H9 (cell line): Measurements from ENCODE around the gene SPAG5. TPM values are rescaled to one million over a fixed set of nuclear protein-coding genes. Genes with fewer than 3 reads are reported as not detected.

Experiments
- DNase-seq: peaks from one replicate; pipeline ENCODE4 v3.0.0-alpha.2; 2017
- H2AFZ ChIP-seq: one replicate; pipeline ENCODE4 v1.6.1; 2013; ENCODE audit warnings: mild to moderate bottlenecking, low read length, control low read depth, moderate library complexity
- H2AK5ac ChIP-seq: 2 replicates; pipeline ENCODE4 v1.6.1; 2013; ENCODE audit warnings: low read length, control low read depth, mixed read lengths; ENCODE audit not compliant: insufficient read length
- H2BK120ac ChIP-seq: one replicate; pipeline ENCODE4 v1.6.1; 2013; ENCODE audit warnings: low read depth, mild to moderate bottlenecking, low read length, control low read depth, inconsistent platforms; ENCODE audit not compliant: poor library complexity, severe bottlenecking
- H2BK12ac ChIP-seq: 2 replicates; pipeline ENCODE4 v1.6.1; 2013; ENCODE audit warnings: low read length, control low read depth, mixed read lengths, low read depth; ENCODE audit not compliant: insufficient read length
- H2BK15ac ChIP-seq: 2 replicates; pipeline ENCODE4 v1.6.1; 2013; ENCODE audit warnings: low read depth, low read length, control low read depth
- H2BK20ac ChIP-seq: one replicate; pipeline ENCODE4 v1.6.1; 2013; ENCODE audit warnings: low read depth, mild to moderate bottlenecking, low read length, control low read depth, inconsistent platforms; ENCODE audit not compliant: poor library complexity, severe bottlenecking
- H2BK5ac ChIP-seq: 2 replicates; pipeline ENCODE4 v1.6.1; 2013; ENCODE audit warnings: low read length, control low read depth, mixed read lengths; ENCODE audit not compliant: insufficient read length
- H3K14ac ChIP-seq: 2 replicates; pipeline ENCODE4 v1.6.1; 2013; ENCODE audit warnings: low read length, control low read depth; ENCODE audit not compliant: insufficient read depth
- H3K18ac ChIP-seq: 2 replicates; pipeline ENCODE4 v1.6.1; 2013; ENCODE audit warnings: low read depth, mild to moderate bottlenecking, mixed read lengths, low read length, control low read depth; ENCODE audit not compliant: insufficient read length
- H3K23ac ChIP-seq: 2 replicates; pipeline ENCODE4 v1.6.1; 2013; ENCODE audit warnings: low read length, control low read depth, mixed read lengths, low read depth; ENCODE audit not compliant: insufficient read length
- H3K23me2 ChIP-seq: 2 replicates; pipeline ENCODE4 v1.6.1; 2013; ENCODE audit warnings: low read depth, mild to moderate bottlenecking, mixed read lengths, low read length, control low read depth; ENCODE audit not compliant: insufficient read length, poor library complexity, severe bottlenecking
- H3K27ac ChIP-seq: 2 replicates; pipeline ENCODE4 v1.5.1; 2013; ENCODE audit warnings: low read length, control low read depth, mixed read lengths, low read depth; ENCODE audit not compliant: insufficient read length
- H3K27me3 ChIP-seq: 2 replicates; pipeline ENCODE4 v1.6.1; 2013; ENCODE audit warnings: low read length, control low read depth, inconsistent platforms; ENCODE audit not compliant: insufficient read depth
- H3K4ac ChIP-seq: 2 replicates; pipeline ENCODE4 v1.6.1; 2013; ENCODE audit warnings: low read depth, mild to moderate bottlenecking, control low read depth, inconsistent platforms, low read length, moderate library complexity
- H3K4me1 ChIP-seq: 2 replicates; pipeline ENCODE4 v1.6.1; 2013; ENCODE audit warnings: low read length, control low read depth, inconsistent platforms; ENCODE audit not compliant: insufficient read depth
- H3K4me2 ChIP-seq: 2 replicates; pipeline ENCODE4 v1.6.1; 2013; ENCODE audit warnings: low read length, control low read depth, mixed read lengths; ENCODE audit not compliant: insufficient read length, insufficient read depth
- H3K56ac ChIP-seq: 2 replicates; pipeline ENCODE4 v1.6.1; 2013; ENCODE audit warnings: low read depth, mild to moderate bottlenecking, mixed read lengths, low read length, control low read depth; ENCODE audit not compliant: insufficient read length
- H3K79me1 ChIP-seq: 2 replicates; pipeline ENCODE4 v1.6.1; 2013; ENCODE audit warnings: low read depth, mild to moderate bottlenecking, moderate library complexity, low read length, control low read depth, inconsistent platforms; ENCODE audit not compliant: insufficient read depth, poor library complexity, severe bottlenecking
- H3K79me2 ChIP-seq: 2 replicates; pipeline ENCODE4 v1.6.1; 2013; ENCODE audit warnings: low read length, control low read depth, inconsistent platforms; ENCODE audit not compliant: insufficient read depth
- H3K9ac ChIP-seq: 2 replicates; pipeline ENCODE4 v1.6.1; 2013; ENCODE audit warnings: low read length, control low read depth, mixed read lengths; ENCODE audit not compliant: insufficient read length; ENCODE audit errors: extremely low read depth
- H3K9me3 ChIP-seq: one replicate; pipeline ENCODE4 v1.6.1; 2013; ENCODE audit warnings: low read depth, low read length, inconsistent platforms; ENCODE audit not compliant: control insufficient read depth
- H3T11ph ChIP-seq: one replicate; pipeline ENCODE4 v1.6.1; 2013; ENCODE audit warnings: mild to moderate bottlenecking, low read length, control low read depth, inconsistent platforms
- H4K20me1 ChIP-seq: one replicate; pipeline ENCODE4 v1.6.1; 2013; ENCODE audit not compliant: control insufficient read depth, insufficient read length, insufficient read depth
- H4K5ac ChIP-seq: 2 replicates; pipeline ENCODE4 v1.6.1; 2013; ENCODE audit warnings: low read depth, mild to moderate bottlenecking, mixed read lengths, low read length, control low read depth; ENCODE audit not compliant: insufficient read length
- H4K8ac ChIP-seq: replicated peaks from 2 replicates; pipeline ENCODE4 v1.6.1; 2013; ENCODE audit warnings: low read length, control low read depth, mixed read lengths, low read depth; ENCODE audit not compliant: insufficient read length
- H4K91ac ChIP-seq: 2 replicates; pipeline ENCODE4 v1.6.1; 2013; ENCODE audit warnings: low read depth, mild to moderate bottlenecking, moderate library complexity, mixed read lengths, low read length, control low read depth; ENCODE audit not compliant: insufficient read length
- H3K27ac Mint-ChIP-seq, 3 experiments: 2 replicates in 2 of 3; 3 replicates in 1 of 3; pipeline ENCODE4 v1.8.0; 2020 to 2021; ENCODE audit warnings: mixed read lengths in 3 of 3, mild to moderate bottlenecking in 1 of 3, moderate library complexity in 1 of 3
- H3K27me3 Mint-ChIP-seq: 2 replicates; pipeline ENCODE4 v1.8.0; 2021; ENCODE audit warnings: low read depth, mild to moderate bottlenecking, moderate library complexity, mixed read lengths
- H3K36me3 Mint-ChIP-seq, 3 experiments: 2 replicates in 2 of 3; 3 replicates in 1 of 3; pipeline ENCODE4 v1.8.0; 2020 to 2021; ENCODE audit warnings: low read depth in 3 of 3, mixed read lengths in 3 of 3; ENCODE audit not compliant: insufficient read depth in 1 of 3
- H3K4me1 Mint-ChIP-seq, 2 experiments: 2 replicates each; pipeline ENCODE4 v1.8.0; 2020; ENCODE audit warnings: mixed read lengths in 2 of 2
- H3K4me3 Mint-ChIP-seq, 2 experiments: 2 replicates in 1 of 2; 3 replicates in 1 of 2; pipeline ENCODE4 v1.8.0; 2020 to 2021; ENCODE audit warnings: mild to moderate bottlenecking in 2 of 2, mixed read lengths in 2 of 2, moderate library complexity in 1 of 2
- H3K9me3 Mint-ChIP-seq, 2 experiments: 2 replicates in 1 of 2; 3 replicates in 1 of 2; pipeline ENCODE4 v1.8.0; 2020; ENCODE audit warnings: mild to moderate bottlenecking in 2 of 2, mixed read lengths in 2 of 2, moderate library complexity in 1 of 2
- WGBS: extraction: QIAGEN DNeasy Blood & Tissue Kit; methylation state at CpG from one replicate; pipeline ENCODE4 v1.1.7; 2013; ENCODE audit warnings: missing lambda C conversion rate, low lambda C conversion rate, mixed read lengths; ENCODE audit not compliant: insufficient read length; ENCODE audit errors: extremely low coverage; 5-methylcytosine and 5-hydroxymethylcytosine counted together
- total RNA-seq: library from RNA; stranded (reverse); gene quantifications from 2 replicates; pipeline ENCODE4 v1.2.1, GENCODE V29; 2021
- TF ChIP-seq, protein P1 (sequence below): fragments of 200-600 bp; sonication (generic); conservative IDR thresholded peaks from 3 replicates; pipeline ENCODE4 v1.8.0; 2021; ENCODE audit warnings: antibody characterized with exemption, mild to moderate bottlenecking

Gene SPAG5
- total RNA-seq, 1 experiment from 2014 or later, result 122 TPM

DNA sequence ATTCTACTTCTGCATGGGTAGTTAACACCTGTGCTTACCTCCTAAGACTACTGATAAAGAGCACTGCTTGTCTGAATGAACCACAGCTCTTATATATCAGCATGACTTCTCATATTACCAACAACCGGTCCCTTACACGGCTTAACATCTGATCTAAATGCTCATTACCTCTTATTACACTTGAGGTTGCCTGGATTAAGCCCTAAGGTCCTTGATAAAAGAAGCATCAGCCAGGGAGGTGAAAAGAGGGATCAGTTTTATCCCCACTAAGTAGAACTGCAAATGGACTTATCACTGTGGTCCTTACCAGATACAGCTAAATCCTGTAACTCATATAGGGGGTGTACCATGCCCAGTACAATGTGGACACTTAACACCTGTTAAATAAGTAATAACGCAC lies 23.4 kb upstream of the SPAG5 start:
- H3K27ac ChIP-seq, result no peak overlapping the region
- H3T11ph ChIP-seq, result no peak overlapping the region
- H4K5ac ChIP-seq, result no peak overlapping the region
- no peak overlapping the region for H3K27ac Mint-ChIP-seq
- no peak overlapping the region for H4K91ac ChIP-seq
- H3K4ac ChIP-seq, result no peak overlapping the region
- H4K20me1 ChIP-seq, result no peaks in the 10 kb centered on the region
- no peaks in the 10 kb centered on the region for H3K27me3 Mint-ChIP-seq
- H3K18ac ChIP-seq, result no peak overlapping the region
- H3K9me3 Mint-ChIP-seq, result no peaks in the 10 kb centered on the region
- H2BK15ac ChIP-seq, result no peak overlapping the region
- H2BK20ac ChIP-seq, result no peak overlapping the region
- no CpG with 5 or more reads among the region's 3 CpGs for WGBS
- no peak overlapping the region for H3K4me3 Mint-ChIP-seq
- H3K9ac ChIP-seq, result no peak overlapping the region
- peaks cover 50 to 92% (median 86%) of the 10 kb centered on the region in 3 experiments; a peak in 6 of 7 replicates for H3K36me3 Mint-ChIP-seq
- no peaks in the 10 kb centered on the region for H3K23me2 ChIP-seq
- no peak overlapping the region for H3K56ac ChIP-seq
- H2BK12ac ChIP-seq, result no peak overlapping the region
- no peak overlapping the region for H3K14ac ChIP-seq
- no peak overlapping the region for H2BK120ac ChIP-seq
- H3K4me1 Mint-ChIP-seq, result no peaks in the 10 kb centered on the region
- H3K23ac ChIP-seq, result no peak overlapping the region
- no peak overlapping the region for H4K8ac ChIP-seq
- H3K79me1 ChIP-seq, result no peaks in the 10 kb centered on the region
- TF ChIP-seq, protein P1, sequence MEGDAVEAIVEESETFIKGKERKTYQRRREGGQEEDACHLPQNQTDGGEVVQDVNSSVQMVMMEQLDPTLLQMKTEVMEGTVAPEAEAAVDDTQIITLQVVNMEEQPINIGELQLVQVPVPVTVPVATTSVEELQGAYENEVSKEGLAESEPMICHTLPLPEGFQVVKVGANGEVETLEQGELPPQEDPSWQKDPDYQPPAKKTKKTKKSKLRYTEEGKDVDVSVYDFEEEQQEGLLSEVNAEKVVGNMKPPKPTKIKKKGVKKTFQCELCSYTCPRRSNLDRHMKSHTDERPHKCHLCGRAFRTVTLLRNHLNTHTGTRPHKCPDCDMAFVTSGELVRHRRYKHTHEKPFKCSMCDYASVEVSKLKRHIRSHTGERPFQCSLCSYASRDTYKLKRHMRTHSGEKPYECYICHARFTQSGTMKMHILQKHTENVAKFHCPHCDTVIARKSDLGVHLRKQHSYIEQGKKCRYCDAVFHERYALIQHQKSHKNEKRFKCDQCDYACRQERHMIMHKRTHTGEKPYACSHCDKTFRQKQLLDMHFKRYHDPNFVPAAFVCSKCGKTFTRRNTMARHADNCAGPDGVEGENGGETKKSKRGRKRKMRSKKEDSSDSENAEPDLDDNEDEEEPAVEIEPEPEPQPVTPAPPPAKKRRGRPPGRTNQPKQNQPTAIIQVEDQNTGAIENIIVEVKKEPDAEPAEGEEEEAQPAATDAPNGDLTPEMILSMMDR, result no peak
- H2AK5ac ChIP-seq, result no peak overlapping the region
- no peak overlapping the region for H3K4me2 ChIP-seq
- H3K4me1 ChIP-seq, result no peaks in the 10 kb centered on the region
- no peak overlapping the region for H2AFZ ChIP-seq
- no peaks in the 10 kb centered on the region for H3K27me3 ChIP-seq
- DNase-seq, result no peak
- no peaks in the 10 kb centered on the region for H3K9me3 ChIP-seq
- no peak overlapping the region for H2BK5ac ChIP-seq
- H3K79me2 ChIP-seq, result no peaks in the 10 kb centered on the region
